Esophagus squamous epithelium (tissue), 5 donors: ENCODE data around the gene RABGAP1L. TPM values are rescaled to one million over a fixed set of nuclear protein-coding genes. Genes with fewer than 3 reads are reported as not detected.

ENCODE experiments used
- DNase-seq: peaks from one replicate; lab custom pipeline; 2025; lab: John Stamatoyannopoulos, UW
- H3K27ac ChIP-seq, 4 donors: fragments of 200-600 bp; sonication (generic); one replicate each; pipeline ENCODE4 v1.5.1; 2016 to 2019; ENCODE audit warnings: mild to moderate bottlenecking in 1 of 4
- H3K27me3 ChIP-seq, 4 donors: fragments of 200-600 bp; sonication (generic); 1 replicate in 3 of 4; 2 replicates in 1 of 4; pipeline versions ENCODE4 v1.5.1 to v1.6.0; 2017 to 2021; ENCODE audit warnings: antibody characterized with exemption in 1 of 4
- H3K36me3 ChIP-seq, 3 donors: fragments of 200-600 bp; sonication (generic); one replicate each; pipeline ENCODE4 v1.5.1; 2016 to 2019
- H3K4me1 ChIP-seq, 3 donors: fragments of 200-600 bp; sonication (generic); one replicate each; pipeline ENCODE4 v1.5.1; 2017 to 2019
- H3K4me3 ChIP-seq, 4 donors: fragments of 200-600 bp; sonication (generic); 1 replicate in 3 of 4; 2 replicates in 1 of 4; pipeline ENCODE4 v1.5.1; 2016 to 2019; ENCODE audit warnings: mild to moderate bottlenecking in 2 of 4, moderate library complexity in 1 of 4
- H3K9me3 ChIP-seq, 3 donors: fragments of 200-600 bp; sonication (generic); one replicate each; pipeline ENCODE4 v1.5.1; 2016 to 2019
- CTCF ChIP-seq, 6 experiments: fragments of 450-650 bp in 4 of 6; fragments of 200-600 bp in 2 of 6; sonication (generic) in 2 of 6; IDR thresholded peaks; one replicate each; pipeline ENCODE4 v1.5.1; 2016 to 2019; ENCODE audit warnings: antibody characterized with exemption in 6 of 6, mild to moderate bottlenecking in 4 of 6, moderate library complexity in 4 of 6
- POLR2A ChIP-seq, 4 donors: fragments of 450-650 bp; IDR thresholded peaks; one replicate each; pipeline ENCODE4 v1.6.1; 2017; ENCODE audit warnings: antibody characterized with exemption in 4 of 4, mild to moderate bottlenecking in 4 of 4, moderate library complexity in 3 of 4
- WGBS, 2 donors: methylation state at CpG; one replicate each; pipeline ENCODE4 v1.1.5; 2018; 5-methylcytosine and 5-hydroxymethylcytosine counted together
- intact Hi-C: fragments of 100-400 bp; cut with DNase I; formaldehyde crosslinking; loops from one replicate; pipeline ENCODE4 v1.15.0; 2022
- total RNA-seq, 4 donors: library from RNA; depleted of rRNA; stranded (reverse); fragments of >200 nt; gene quantifications; one replicate each; pipeline ENCODE4 v1.1.0, GENCODE V29; 2016
- donor health status: DM: yes; HTN: yes; CAD: no.

RABGAP1L gene
- total RNA-seq, 4 donors from 2014 or later: 35.7 to 45.6 (median 41.0) TPM

- TF ChIP-seq POLR2A (IDR thresholded peaks at IDR 0.05) (no peak), CTCF (IDR thresholded peaks at IDR 0.05) (no peak)
- H3K4me1 ChIP-seq: no peaks in the 10 kb centered on the region
- H3K36me3 ChIP-seq: no peaks in the 10 kb centered on the region
- H3K9me3 ChIP-seq: no peaks in the 10 kb centered on the region
- no peaks in the 10 kb centered on the region for H3K27me3 ChIP-seq
- no peak overlapping the region for H3K4me3 ChIP-seq
- whole genome bisulfite sequencing, 2 donors: 67 to 84% methylated on average over 3 to 4 of the region's 4 CpGs
- DNase-seq: no peak
- no peak overlapping the region for H3K27ac ChIP-seq
- intact Hi-C loops: no loop called here
Observed at GRCh38 chr1:174786760-174787159, 627.4 kb downstream of the RABGAP1L start.

- H3K27ac ChIP-seq: no peak overlapping the region
- no peak for DNase-seq
- H3K36me3 ChIP-seq: no peaks in the 10 kb centered on the region
- 29 to 61% methylated on average over 1 of the region's 1 CpG for WGBS, 2 donors
- no peaks in the 10 kb centered on the region for H3K9me3 ChIP-seq
- no peak for TF ChIP-seq POLR2A (IDR thresholded peaks at IDR 0.05)
- TF ChIP-seq CTCF (IDR thresholded peaks at IDR 0.05): no peak
- H3K27me3 ChIP-seq: no peaks in the 10 kb centered on the region
- intact Hi-C loops: no loop called here
- H3K4me3 ChIP-seq: no peak overlapping the region
- H3K4me1 ChIP-seq: no peaks in the 10 kb centered on the region
Observed at GRCh38 chr1:174788981-174789380, 629.7 kb downstream of the RABGAP1L start.

GRCh38 chr1:174789399-174789798 lies 630.1 kb downstream of the RABGAP1L start:
- no peak overlapping the region for H3K27ac ChIP-seq
- no peaks in the 10 kb centered on the region for H3K4me1 ChIP-seq
- H3K4me3 ChIP-seq: no peak overlapping the region
- no peak for DNase-seq
- WGBS, 2 donors: 56 to 64% methylated on average over 1 of the region's 1 CpG
- TF ChIP-seq POLR2A (IDR thresholded peaks at IDR 0.05): no peak
- no peak for TF ChIP-seq CTCF (IDR thresholded peaks at IDR 0.05)
- no peaks in the 10 kb centered on the region for H3K27me3 ChIP-seq
- no peaks in the 10 kb centered on the region for H3K9me3 ChIP-seq
- H3K36me3 ChIP-seq: no peaks in the 10 kb centered on the region
- intact Hi-C loops: no loop called here

GRCh38 chr1:174791863-174792262 lies 632.5 kb downstream of the RABGAP1L start:
- no peak overlapping the region for H3K27ac ChIP-seq
- intact Hi-C loops: no loop called here
- H3K36me3 ChIP-seq: no peaks in the 10 kb centered on the region
- TF ChIP-seq POLR2A (IDR thresholded peaks at IDR 0.05) (no peak), CTCF (IDR thresholded peaks at IDR 0.05) (no peak)
- H3K9me3 ChIP-seq: no peaks in the 10 kb centered on the region
- no peak for DNase-seq
- H3K4me3 ChIP-seq: no peak overlapping the region
- WGBS, 2 donors: 60 to 62% methylated on average over 2 of the region's 2 CpGs
- no peaks in the 10 kb centered on the region for H3K27me3 ChIP-seq
- no peaks in the 10 kb centered on the region for H3K4me1 ChIP-seq

GRCh38 chr1:174794861-174795260 lies 635.5 kb downstream of the RABGAP1L start:
- Histone ChIP-seq H3K4me1 (peaks cover 0 to 10% (median 0%) of the 10 kb centered on the region in 3 donors), H3K9me3 (no peaks in the 10 kb centered on the region), H3K36me3 (no peaks in the 10 kb centered on the region), H3K27ac (no peak overlapping the region), H3K27me3 (no peaks in the 10 kb centered on the region), H3K4me3 (no peak overlapping the region)
- TF ChIP-seq CTCF (IDR thresholded peaks at IDR 0.05) (no peak), POLR2A (IDR thresholded peaks at IDR 0.05) (no peak)
- no peak for DNase-seq
- intact Hi-C loops: no loop called here
- 94 to 100% methylated on average over 1 of the region's 1 CpG for WGBS, 2 donors
